ENCODE data around the gene LGALS4. TPM values are rescaled to one million over a fixed set of nuclear protein-coding genes. Genes with fewer than 3 reads are reported as not detected.
"Not testable (repeated sequence)": the region's sequence is repeated elsewhere in the genome, so short reads cannot be mapped to it uniquely, and the experiment has no call there.

Gene LGALS4
- total RNA-seq, 1 donor from 2014 or later = 4.5 TPM

- no peaks in the 10 kb centered on the region for H3K9me3 Mint-ChIP-seq
- H3K36me3 Mint-ChIP-seq (ENCODE audit: low read depth) = peaks cover 42% of the 10 kb centered on the region
- intact Hi-C loops (cut with micrococcal nuclease) = no loop called here
- H3K27ac Mint-ChIP-seq = no peak overlapping the region
- ATAC-seq (ENCODE audit: low read depth) (no peak), DNase-seq (no peak)
- H3K4me3 Mint-ChIP-seq = no peak overlapping the region
- ChIA-PET CTCF (no interaction called here), POLR2A (no interaction called here)
- no peak for TF ChIP-seq CTCF (IDR thresholded peaks at IDR 0.05)
- H3K4me1 Mint-ChIP-seq = no peaks in the 10 kb centered on the region
- no peaks in the 10 kb centered on the region for H3K27me3 Mint-ChIP-seq
These were observed 578 bp upstream of the LGALS4 start for GRCh38 chr19:38813323-38813722.

GRCh38 chr19:38812009-38812840 lies 520 bp downstream of the LGALS4 start:
- DNase-seq (no peak), ATAC-seq (ENCODE audit: low read depth) (no peak)
- Mint-ChIP-seq H3K9me3 (no peaks in the 10 kb centered on the region), H3K4me1 (peaks cover 2% of the 10 kb centered on the region), H3K27ac (peak overlapping the region; percentile 2), H3K4me3 (no peak overlapping the region), H3K27me3 (no peaks in the 10 kb centered on the region), H3K36me3 (ENCODE audit: low read depth) (peaks cover 34% of the 10 kb centered on the region)
- TF ChIP-seq CTCF (IDR thresholded peaks at IDR 0.05) = no peak
- ChIA-PET CTCF (no interaction called here), POLR2A (no interaction called here)
- intact Hi-C loops (cut with micrococcal nuclease) = no loop called here

- Mint-ChIP-seq H3K27ac (no peak overlapping the region), H3K9me3 (no peaks in the 10 kb centered on the region), H3K4me1 (peaks cover 11% of the 10 kb centered on the region), H3K4me3 (no peak overlapping the region), H3K27me3 (no peaks in the 10 kb centered on the region), H3K36me3 (ENCODE audit: low read depth) (peaks cover 13% of the 10 kb centered on the region)
- intact Hi-C loops (cut with micrococcal nuclease) = no loop called here
- no peak for TF ChIP-seq CTCF (IDR thresholded peaks at IDR 0.05)
- ChIA-PET POLR2A (interaction anchor here (1.2 kb wide), 1 partner anchor 163 kb away, joined by 6 read pairs; no protein-coding TSS in a partner anchor), CTCF (no interaction called here)
- DNase-seq = no peak
- no peak for ATAC-seq (ENCODE audit: low read depth)
These were observed 3.0 kb downstream of the LGALS4 start for GRCh38 chr19:38809592-38810252.

GRCh38 chr19:38808741-38809140 lies 4.0 kb downstream of the LGALS4 start:
- no peak for TF ChIP-seq CTCF (IDR thresholded peaks at IDR 0.05)
- ATAC-seq (ENCODE audit: low read depth) = no peak
- H3K4me3 Mint-ChIP-seq = no peak overlapping the region
- ChIA-PET POLR2A (interaction anchor here (1.2 kb wide), 1 partner anchor 162 kb away, joined by 6 read pairs; no protein-coding TSS in a partner anchor), CTCF (no interaction called here)
- peaks cover 10% of the 10 kb centered on the region for H3K36me3 Mint-ChIP-seq (ENCODE audit: low read depth)
- DNase-seq = no peak
- H3K9me3 Mint-ChIP-seq = no peaks in the 10 kb centered on the region
- H3K27ac Mint-ChIP-seq = no peak overlapping the region
- intact Hi-C loops (cut with micrococcal nuclease) = no loop called here
- H3K4me1 Mint-ChIP-seq = peaks cover 11% of the 10 kb centered on the region
- no peaks in the 10 kb centered on the region for H3K27me3 Mint-ChIP-seq

- H3K36me3 Mint-ChIP-seq (ENCODE audit: low read depth); intact Hi-C loops (cut with micrococcal nuclease); CTCF ChIA-PET; ATAC-seq (ENCODE audit: low read depth); H3K27ac Mint-ChIP-seq; H3K4me3 Mint-ChIP-seq; H3K27me3 Mint-ChIP-seq; H3K9me3 Mint-ChIP-seq; DNase-seq: not testable (repeated sequence)
- H3K4me1 Mint-ChIP-seq = peaks cover 11% of the 10 kb centered on the region
- POLR2A ChIA-PET = interaction anchor here (0.6 kb wide), 1 partner anchor 29 kb away, joined by 3 read pairs; no protein-coding TSS in a partner anchor
These were observed 5.2 kb downstream of the LGALS4 start for GRCh38 chr19:38807374-38808098.
